ENCODE measurements around the gene PAH. TPM values are rescaled to one million over a fixed set of nuclear protein-coding genes. Genes with fewer than 3 reads are reported as not detected.

The PAH gene
- total RNA-seq, 1 donor from 2014 or later = not detected

DNA sequence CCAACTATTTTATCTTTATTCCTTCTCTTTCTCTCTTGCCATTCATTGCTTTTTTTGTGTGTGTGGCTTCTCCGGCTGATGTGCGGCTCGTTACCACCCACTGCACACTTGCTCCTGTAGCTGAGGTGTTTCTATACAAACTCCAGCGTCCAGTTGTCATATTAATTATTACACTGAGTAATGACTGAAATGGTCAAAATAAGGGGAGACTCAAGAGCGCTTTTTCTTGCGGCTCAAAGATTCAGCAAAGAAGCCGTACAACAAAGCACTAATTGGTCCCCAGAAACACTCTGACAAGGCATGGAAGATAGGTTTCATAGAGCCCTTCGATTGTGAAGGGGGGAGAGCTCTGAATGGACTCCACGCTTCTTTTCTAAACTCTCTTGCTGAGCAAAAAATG is 34.8 kb upstream of the PAH start:
- intact Hi-C loops (cut with micrococcal nuclease) = no loop called here
- ATAC-seq (no peak), DNase-seq (no peak)

DNA sequence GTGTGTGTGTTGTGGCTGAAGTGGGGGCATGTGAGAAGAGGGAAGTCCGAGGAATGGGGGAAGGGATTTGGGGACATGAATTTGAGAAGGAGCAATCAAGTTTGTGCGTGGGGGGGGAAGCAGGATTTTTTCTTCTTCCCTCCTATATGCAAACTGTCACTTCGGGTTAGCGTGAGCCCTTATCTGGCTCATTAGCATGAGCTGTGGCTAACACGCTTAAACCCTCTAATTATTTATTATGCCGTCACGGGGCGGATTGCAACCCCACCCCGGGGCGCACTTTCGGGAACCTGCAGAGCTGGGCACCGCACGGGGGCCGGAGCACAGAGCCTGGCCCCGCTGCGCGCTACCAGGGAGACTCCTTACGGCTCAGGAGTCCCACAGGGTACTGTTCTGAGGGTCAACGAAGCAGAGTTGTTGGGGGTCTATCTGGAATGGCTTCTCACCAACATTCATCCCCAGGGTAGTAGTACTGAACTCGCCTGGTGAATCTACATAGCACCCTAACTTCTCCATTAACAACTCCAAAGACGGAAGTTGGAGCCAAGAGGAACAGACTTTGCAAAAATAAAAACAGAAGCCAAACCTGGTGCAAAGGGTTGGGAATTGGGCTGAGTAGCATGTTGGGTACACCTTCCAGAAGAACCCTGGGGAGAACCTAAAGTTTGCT is 34.0 kb upstream of the PAH start:
- DNase-seq = no peak
- intact Hi-C loops (cut with micrococcal nuclease) = no loop called here
- ATAC-seq = no peak

DNA sequence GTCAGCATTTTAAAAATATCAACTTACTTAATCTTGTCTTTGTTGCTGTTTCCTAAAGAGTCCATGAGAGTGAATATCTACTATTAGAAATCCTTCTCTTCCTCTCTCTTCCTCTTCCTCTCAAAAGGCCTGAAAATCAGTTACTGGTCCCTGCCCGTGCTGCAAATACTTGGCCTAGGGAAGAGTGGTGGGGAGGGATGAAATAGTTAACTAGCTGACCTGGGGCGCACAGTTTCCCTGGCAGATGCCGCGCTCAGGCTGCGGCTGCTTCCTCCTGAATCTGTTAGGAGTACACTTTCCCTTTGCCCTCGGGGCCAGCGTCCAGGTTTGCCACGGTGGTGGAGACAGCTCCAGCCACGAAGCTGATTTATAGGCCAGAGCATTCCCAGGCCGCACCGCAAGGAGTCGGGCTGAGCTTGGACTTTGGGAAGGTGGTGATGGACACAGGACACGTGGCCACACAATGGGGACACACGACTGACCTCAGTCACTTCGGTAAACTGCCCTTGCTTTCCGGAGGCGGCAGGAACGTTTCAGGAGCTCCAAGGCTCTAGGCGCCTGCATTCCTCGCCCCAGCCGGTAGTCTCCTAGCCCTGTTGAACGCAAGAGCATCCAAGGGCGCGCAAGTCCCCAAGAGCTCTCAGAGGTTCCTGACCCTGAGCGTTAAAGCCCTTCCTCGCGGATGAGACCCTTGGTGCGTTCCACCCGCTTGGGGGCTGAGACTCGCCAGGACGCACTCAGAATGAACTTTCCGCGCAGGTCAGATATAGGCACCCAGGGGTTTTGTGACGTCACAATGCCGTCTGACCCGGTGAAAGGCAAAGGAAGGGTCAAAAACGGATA is 33.3 kb upstream of the PAH start:
- DNase-seq (no peak), ATAC-seq (no peak)
- intact Hi-C loops (cut with micrococcal nuclease) = no loop called here

DNA sequence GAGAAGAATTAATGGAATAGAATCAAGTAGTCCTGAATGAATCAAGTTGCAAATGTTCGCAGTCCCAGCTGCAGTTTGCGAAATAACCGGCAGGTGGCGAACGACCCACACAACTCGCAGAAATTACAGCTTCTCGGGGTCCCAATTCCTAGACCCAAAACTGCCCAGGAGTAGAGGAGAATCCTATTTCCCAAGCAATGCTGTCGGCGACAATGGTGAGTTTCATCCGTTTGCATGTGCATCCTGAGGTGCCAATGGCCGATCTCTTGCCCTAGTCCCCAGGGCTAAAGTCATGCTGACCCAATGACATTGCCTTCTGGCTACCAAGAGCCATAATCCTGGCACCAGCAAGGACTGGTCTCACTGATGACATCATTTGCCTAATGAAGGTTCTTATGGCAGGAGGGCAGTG is 31.9 kb upstream of the PAH start:
- DNase-seq = peak; percentile 58
- intact Hi-C loops (cut with micrococcal nuclease) = loop anchor here (10.0 kb wide), 1 partner anchor 596 kb away; no protein-coding TSS in a partner anchor
- no peak for ATAC-seq

DNA sequence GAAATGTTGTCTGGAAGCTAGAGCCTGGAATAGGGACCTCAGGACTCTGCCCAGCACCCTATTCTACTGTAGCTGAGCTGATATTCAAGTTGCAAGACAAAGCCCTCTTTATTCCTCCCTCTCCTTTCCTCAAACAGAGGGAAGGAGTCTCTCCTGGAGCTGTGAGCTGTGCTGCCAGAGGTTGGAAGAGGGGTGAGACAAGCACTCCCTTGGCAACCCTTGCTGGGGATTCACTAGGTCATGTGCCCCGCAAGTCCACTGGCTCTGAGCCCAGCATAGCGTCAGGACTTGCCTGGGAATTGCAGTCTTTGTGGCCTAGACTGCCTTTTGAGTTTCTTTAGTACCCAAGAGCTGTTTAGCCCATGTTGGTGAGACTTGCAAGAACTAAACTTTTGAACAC is 29.0 kb upstream of the PAH start:
- ATAC-seq (no peak), DNase-seq (no peak)
- intact Hi-C loops (cut with micrococcal nuclease) = loop anchor here (10.0 kb wide), 1 partner anchor 599 kb away; no protein-coding TSS in a partner anchor

DNA sequence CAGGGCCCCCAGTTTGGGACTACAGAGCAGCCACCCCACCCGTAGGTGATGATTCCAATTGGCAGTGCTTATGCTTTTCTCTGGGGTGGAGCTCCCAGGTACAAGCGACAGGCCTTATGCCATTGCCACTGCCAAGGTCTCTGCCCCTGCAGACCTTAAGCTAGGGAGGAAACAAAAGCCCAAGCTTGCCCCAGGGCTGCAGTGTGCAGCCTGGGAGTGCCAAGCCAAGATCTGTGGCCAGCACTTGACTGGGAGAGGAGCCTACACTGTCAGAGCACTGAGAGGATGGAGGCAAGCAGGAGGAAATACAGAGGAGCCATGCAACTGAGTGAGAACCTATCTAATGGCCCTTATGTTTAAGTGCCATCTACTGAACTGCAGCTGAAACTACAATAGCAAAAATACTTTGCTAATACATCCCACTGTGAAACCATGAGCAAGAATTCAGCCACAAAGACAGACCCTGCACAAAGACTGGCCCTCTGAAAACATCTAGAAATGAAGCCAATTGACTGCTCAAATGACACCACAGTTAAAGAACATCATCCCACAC is 22.7 kb upstream of the PAH start:
- intact Hi-C loops (cut with micrococcal nuclease) = loop anchor here (10.0 kb wide), 1 partner anchor 605 kb away; no protein-coding TSS in a partner anchor
- ATAC-seq (no peak), DNase-seq (no peak)

DNA sequence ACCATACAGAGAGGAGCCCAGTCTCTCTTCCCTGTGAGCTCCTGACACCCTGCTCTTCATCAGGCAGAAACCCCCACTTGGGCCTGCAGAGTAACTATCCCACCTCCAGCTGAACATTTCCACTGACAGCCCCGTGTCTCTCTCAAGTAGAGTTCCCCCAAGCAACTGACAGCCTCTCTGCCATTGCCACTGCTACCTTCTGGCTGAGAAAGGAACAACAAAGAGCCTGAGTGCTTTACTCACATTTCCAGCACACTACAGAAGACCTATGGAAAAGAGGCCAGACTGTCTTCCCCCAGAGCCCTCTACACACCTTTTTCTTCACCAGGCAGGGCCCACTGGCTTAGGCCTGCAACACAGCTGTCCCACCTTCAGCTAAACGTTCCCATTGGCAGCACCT is 22.0 kb upstream of the PAH start:
- intact Hi-C loops (cut with micrococcal nuclease) = no loop called here
- ATAC-seq (no peak), DNase-seq (no peak)

DNA sequence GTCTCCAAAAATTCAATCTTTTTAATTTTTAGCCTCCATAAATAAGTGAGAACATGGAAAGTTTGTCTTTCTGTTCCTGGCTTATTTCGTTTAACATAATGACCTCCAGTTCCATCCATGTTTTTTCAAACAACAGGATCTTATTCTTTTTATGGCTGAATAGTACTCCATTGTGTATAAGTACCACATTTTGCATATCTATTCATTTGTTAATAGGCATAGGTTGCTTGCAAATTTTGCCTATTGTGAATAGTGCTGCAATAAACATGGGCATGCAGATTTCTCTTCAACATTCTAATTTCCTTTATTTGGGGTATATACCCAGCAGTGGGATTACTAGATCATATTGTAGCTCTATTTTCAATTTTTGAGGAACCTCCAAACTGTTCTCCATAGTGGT is 16.1 kb upstream of the PAH start:
- intact Hi-C loops (cut with micrococcal nuclease) = no loop called here
- ATAC-seq (no peak), DNase-seq (no peak)

DNA sequence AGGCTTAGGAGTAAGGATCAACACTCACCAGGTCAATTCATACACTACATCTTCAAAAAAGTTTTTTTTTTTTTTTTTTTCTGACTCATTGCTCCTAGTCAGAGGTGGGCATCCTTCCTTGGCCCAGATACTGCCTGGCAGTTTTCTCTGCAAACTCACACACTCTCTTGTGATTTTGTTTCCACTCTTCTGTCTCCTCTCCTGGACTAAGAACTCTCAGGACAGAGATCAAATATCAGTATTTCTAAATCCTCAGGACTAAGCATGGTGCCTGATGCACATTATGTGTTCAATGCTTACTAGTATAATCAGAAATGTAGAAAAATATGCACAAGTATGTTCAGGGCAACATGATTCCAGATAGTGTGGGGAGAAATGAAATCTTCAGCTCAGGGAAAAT is 10.2 kb upstream of the PAH start:
- no peak for ATAC-seq
- no peak for DNase-seq
- intact Hi-C loops (cut with micrococcal nuclease) = no loop called here

DNA sequence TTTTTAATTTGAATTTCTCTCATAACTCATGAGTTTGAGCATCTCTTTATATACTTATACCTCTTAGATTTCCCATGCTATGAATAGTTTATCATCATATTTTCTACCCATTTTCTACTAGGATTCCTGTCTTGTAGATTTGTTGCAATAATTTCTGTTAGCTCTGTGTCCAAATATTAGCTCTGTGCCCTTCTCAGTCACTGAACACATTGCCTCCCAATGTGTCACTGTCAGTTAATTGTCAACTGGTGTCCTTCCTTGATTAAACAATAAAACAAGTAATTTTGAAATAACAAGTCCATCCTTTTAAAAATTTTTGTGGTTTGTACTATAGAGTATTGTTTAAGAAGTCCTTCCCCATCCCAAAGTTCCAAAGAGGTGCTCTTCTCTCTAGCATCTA is 4.2 kb upstream of the PAH start:
- no peak for DNase-seq
- no peak for ATAC-seq
- intact Hi-C loops (cut with micrococcal nuclease) = no loop called here

DNA sequence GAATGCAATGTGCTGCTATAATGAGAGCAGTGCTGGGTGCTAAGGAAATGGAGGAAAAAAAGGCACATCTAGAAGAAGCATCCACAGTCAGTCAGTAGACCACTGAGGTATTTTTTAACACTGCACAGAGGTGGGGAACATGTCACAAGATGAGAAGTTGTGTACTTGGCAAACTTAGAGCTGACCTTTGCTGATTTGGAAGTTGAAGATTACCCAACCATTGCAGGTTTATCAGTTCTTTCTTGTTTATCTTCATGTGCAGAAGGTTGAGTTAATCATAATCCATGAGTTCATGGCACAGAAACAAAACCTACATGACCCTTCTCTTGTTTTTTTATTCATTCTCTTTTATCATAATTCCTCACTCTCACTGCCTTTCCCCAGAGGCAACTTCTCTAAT is 3.2 kb upstream of the PAH start:
- DNase-seq = no peak
- intact Hi-C loops (cut with micrococcal nuclease) = no loop called here
- no peak for ATAC-seq

DNA sequence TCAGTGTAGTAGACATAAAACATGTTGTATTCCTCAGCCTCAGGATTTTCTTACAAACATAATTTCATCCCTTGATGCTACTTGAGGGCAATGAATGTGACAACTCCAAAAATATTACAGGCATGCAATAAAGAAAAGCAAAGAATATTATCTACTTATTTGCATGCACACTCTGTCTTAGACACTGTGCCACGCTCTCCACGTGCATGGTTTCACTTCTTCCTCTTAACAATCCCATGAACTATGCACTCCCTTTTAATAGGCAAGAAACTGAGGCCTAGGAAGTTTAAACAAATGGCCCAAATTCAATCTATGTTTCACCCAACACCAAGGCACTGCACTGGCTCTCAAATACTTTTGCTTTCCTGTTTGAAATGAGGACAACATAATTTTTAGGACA is 1.8 kb upstream of the PAH start:
- intact Hi-C loops (cut with micrococcal nuclease) = no loop called here
- ATAC-seq (no peak), DNase-seq (no peak)

DNA sequence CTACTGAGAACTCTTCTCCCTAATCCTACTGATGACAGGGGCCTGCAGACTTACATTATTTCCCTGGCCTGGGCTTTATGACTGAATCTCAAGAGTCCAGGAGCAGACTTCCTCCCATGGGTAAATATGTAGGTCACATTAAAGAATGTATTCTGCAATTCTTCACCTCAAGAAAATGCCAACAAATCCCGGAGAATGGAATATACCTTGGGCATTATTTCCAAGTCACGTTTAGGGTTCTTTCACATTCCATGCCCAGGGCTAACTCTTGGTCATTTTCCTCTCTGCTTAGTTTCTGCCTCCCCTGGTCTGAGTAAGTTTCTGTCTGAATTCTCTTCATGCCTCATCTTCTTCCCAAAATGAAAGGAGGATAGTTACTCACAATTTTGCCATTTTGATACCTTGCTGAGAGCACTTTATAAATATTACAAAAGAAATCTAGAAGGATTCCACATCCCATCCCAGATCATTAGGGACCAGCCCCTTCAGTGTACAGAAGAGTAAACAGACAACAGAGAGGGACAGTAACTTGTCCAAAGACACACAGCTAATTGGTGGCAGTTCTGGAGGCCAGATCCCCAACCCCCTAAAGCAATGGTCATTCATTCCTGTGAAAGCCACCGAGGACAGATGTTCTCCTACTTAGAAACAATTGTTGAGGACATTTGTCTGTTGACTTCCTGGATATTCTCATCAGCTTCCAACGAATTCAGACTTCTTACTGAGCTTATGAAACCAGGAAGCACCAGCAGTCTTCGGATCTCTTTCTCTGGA is 605 bp downstream of the PAH start:
- no peak for ATAC-seq
- DNase-seq = no peak
- intact Hi-C loops (cut with micrococcal nuclease) = no loop called here

DNA sequence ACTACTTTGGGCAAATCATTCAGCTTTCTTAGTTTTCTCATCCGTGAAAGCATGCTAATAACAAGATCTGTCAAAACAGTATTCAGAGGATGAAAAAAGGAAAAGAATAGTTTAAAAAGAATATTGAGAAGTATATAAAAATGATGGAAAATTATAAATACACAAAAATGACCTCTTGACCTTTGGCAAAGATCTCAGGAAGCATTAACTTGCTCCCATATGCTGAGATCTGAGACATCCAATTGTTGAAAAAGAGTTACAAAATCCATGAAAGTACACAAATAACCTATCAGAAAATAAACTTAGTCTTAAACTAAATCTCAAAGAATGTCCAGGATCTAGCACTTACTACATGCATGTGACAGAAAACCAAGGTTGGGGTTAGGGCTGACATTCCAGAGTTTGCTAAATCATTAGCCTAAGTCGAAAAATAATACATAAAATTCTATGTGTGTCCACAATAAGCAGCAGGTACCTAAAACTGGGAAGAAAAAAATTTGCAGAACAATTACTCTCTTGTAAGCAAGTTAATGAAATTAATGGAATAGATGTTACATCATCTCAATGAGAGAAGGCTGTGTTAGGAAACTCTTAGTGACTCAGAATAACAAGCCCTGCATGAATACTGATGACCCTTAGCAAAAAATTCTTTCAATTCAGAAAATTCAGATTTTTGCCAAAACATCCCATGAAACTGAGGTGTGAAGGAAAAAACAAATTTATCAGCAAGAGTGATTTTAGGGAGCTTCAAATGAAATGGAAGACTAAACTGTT is 3.4 kb downstream of the PAH start:
- ATAC-seq (no peak), DNase-seq (no peak)
- intact Hi-C loops (cut with micrococcal nuclease) = no loop called here

DNA sequence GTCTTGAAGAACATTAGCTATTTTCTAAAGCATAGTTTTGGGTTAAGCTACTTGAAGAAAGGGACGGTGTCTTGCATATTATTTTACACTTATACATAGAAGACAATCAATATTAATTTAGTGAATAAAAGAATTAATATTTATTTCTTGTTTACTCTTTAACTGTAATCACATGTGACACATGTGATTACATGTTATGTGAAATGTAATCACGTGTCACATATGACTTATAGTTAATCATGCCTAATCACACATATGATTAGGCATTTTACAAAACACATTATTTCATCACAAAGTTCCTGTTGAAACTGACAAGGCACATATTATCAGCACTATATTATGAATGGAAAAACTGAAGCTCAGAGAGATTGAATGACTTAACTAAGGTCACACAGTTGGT is 4.8 kb downstream of the PAH start:
- no peak for ATAC-seq
- no peak for DNase-seq
- intact Hi-C loops (cut with micrococcal nuclease) = no loop called here

DNA sequence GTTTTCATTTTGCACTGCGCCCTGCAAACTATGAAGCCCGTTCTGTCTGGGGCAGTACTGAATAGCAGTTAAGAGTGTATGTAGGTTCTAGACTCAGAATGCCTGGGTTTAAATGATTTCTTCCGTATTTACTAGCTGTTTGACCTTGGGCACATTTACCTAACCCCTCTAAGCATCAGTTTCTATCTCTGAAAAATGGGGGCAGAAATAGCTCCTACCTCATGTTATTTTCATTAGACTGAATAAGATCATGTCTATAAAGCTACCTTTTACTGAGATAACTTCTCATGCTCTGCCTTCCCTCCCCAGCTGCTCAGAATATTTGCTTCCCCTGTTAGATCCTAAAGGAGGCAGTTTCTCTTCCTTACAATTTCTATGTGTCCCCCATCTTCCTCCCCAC is 5.7 kb downstream of the PAH start:
- DNase-seq (no peak), ATAC-seq (no peak)
- intact Hi-C loops (cut with micrococcal nuclease) = no loop called here

DNA sequence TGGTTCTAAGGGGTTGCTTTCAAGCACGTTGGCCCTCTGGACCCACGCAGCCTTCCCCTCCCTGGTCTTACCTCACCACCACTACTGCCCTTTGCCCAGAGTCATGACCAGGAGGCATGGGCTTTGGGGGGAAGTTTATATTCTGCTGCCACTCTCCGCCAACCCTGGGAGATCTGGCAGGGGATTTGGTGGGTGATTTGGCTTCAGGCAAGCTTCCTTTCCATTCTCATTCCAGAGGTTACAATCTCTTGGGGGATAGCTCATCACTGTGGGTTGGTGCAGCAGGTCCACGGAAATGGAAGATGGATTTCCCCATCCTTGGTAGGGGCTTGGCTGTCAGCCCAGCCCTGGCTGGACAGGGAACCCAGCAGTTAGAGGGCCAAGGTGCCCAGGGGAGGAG is 6.3 kb downstream of the PAH start:
- ATAC-seq (no peak), DNase-seq (no peak)
- intact Hi-C loops (cut with micrococcal nuclease) = no loop called here

DNA sequence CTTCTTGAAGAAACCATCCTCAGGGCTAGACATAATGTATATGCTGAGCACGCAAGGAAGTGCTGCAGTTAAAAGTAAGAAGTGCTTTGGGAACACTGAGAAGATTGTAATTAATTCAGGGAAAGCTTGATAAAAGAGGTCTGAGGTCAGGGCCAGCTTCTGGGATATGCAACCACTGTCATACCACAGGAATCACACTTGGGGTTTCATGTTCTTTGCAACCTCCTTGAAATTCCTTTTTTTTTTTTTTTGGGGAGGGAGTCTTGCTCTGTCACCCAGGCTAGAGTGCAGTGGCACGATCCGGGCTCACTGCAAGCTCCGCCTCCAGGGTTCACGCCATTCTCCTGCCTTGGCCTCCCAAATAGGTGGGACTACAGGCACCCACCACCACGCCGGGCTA is 6.9 kb downstream of the PAH start:
- ATAC-seq = no peak

DNA sequence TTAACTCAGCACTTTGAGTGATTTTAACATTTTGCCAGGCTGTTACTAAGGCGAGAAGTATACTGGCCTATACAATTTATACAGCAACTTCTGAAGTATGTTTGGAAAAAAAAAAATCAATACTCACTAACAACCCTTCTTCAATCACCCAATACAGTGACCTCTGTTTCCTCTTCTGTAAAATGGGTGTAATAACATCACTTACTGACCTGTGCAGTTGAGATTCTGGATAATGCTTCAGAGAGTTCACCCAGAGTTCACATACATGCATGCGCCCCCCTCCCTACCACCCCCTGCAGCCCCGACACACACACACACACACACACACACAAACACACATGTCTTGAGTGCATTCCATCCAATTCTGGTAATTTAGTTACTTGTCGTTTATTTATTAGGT is 9.1 kb downstream of the PAH start:
- intact Hi-C loops (cut with micrococcal nuclease) = no loop called here
- no peak for ATAC-seq
- no peak for DNase-seq

More for the DNA sequence above, 6.9 kb downstream of the PAH start:
- intact Hi-C loops (cut with micrococcal nuclease) = no loop called here
- no peak for DNase-seq
